Karpas-422 (cell line): Measurements from ENCODE around the gene MFAP2. TPM values are rescaled to one million over a fixed set of nuclear protein-coding genes. Genes with fewer than 3 reads are reported as not detected.
"Not testable (repeated sequence)": the region's sequence is repeated elsewhere in the genome, so short reads cannot be mapped to it uniquely, and the experiment has no call there.

Source experiments
- DNase-seq: peaks from one replicate; pipeline ENCODE4 v3.0.0-alpha.2; 2015
- H2AFZ ChIP-seq: fragments of 200-600 bp; sonication (generic); 2 replicates; pipeline ENCODE4 v1.6.1; 2014; ENCODE audit warnings: antibody characterized with exemption, low read length, mixed read lengths
- H3K27ac ChIP-seq: fragments of 200-600 bp; sonication (generic); 2 replicates; pipeline ENCODE4 v1.5.1; 2014; ENCODE audit warnings: mild to moderate bottlenecking, low read length, moderate library complexity
- H3K27me3 ChIP-seq: fragments of 200-600 bp; sonication (generic); 2 replicates; pipeline ENCODE4 v1.6.1; 2014; ENCODE audit warnings: low read length, mixed read lengths
- H3K36me3 ChIP-seq: fragments of 200-600 bp; sonication (generic); 2 replicates; pipeline ENCODE4 v1.6.1; 2014; ENCODE audit warnings: low read length, mixed read lengths; ENCODE audit not compliant: insufficient read depth
- H3K4me1 ChIP-seq: fragments of 200-600 bp; sonication (generic); 2 replicates; pipeline ENCODE4 v1.6.1; 2014; ENCODE audit warnings: mild to moderate bottlenecking, low read length, mixed read lengths
- H3K4me2 ChIP-seq: fragments of 200-600 bp; sonication (generic); 2 replicates; pipeline ENCODE4 v1.6.1; 2014; ENCODE audit warnings: low read length, low read depth, mild to moderate bottlenecking; ENCODE audit not compliant: poor library complexity, severe bottlenecking
- H3K4me3 ChIP-seq: fragments of 200-600 bp; sonication (generic); 2 replicates; pipeline ENCODE4 v1.5.1; 2014; ENCODE audit warnings: mild to moderate bottlenecking, antibody characterized with exemption, low read length, mixed read lengths
- H3K79me2 ChIP-seq: fragments of 200-600 bp; sonication (generic); 2 replicates; pipeline ENCODE4 v1.6.1; 2014; ENCODE audit warnings: mild to moderate bottlenecking, low read length, mixed read lengths
- H3K9ac ChIP-seq: fragments of 200-600 bp; sonication (generic); 2 replicates; pipeline ENCODE4 v1.6.0; 2014; ENCODE audit warnings: low read length
- H3K9me2 ChIP-seq: fragments of 200-600 bp; sonication (generic), shearing (Covaris generic); replicated peaks from 2 replicates; pipeline ENCODE4 v1.6.0; 2014; ENCODE audit warnings: mild to moderate bottlenecking, low read length, moderate library complexity; ENCODE audit not compliant: insufficient read depth
- H3K9me3 ChIP-seq: fragments of 300-700, 200-600 bp; sonication (generic); 2 replicates; pipeline ENCODE4 v1.6.1; 2014; ENCODE audit warnings: low read length, mixed read lengths
- H4K20me1 ChIP-seq: fragments of 200-600 bp; sonication (generic); 2 replicates; pipeline ENCODE4 v1.6.1; 2014; ENCODE audit warnings: mild to moderate bottlenecking, antibody characterized with exemption, low read length, low read depth; ENCODE audit not compliant: insufficient read depth
- total RNA-seq: library from RNA; depleted of rRNA; stranded (reverse); fragments of >200 nt; shearing (Covaris generic); gene quantifications from 2 replicates; pipeline ENCODE4 v1.2.3, GENCODE V29; 2014; ENCODE audit warnings: low replicate concordance

Gene MFAP2
- total RNA-seq, 1 experiment from 2014 or later, result not detected

GRCh38 chr1:16946185-16946584, 34.2 kb downstream of the MFAP2 start:
- DNase-seq, H3K9me3 ChIP-seq, H3K27ac ChIP-seq, H2AFZ ChIP-seq, H3K9ac ChIP-seq, H3K4me2 ChIP-seq, H3K27me3 ChIP-seq, H3K36me3 ChIP-seq, H3K4me3 ChIP-seq, H4K20me1 ChIP-seq, H3K4me1 ChIP-seq, H3K79me2 ChIP-seq, H3K9me2 ChIP-seq: not testable (repeated sequence)

- not testable (repeated sequence) for H3K4me1 ChIP-seq, H2AFZ ChIP-seq, H3K9me2 ChIP-seq, H3K4me2 ChIP-seq, H3K36me3 ChIP-seq, H3K9ac ChIP-seq, H3K27me3 ChIP-seq, H3K27ac ChIP-seq, DNase-seq, H3K79me2 ChIP-seq, H3K4me3 ChIP-seq, H4K20me1 ChIP-seq, H3K9me3 ChIP-seq
Observed at GRCh38 chr1:16945512-16945911, 34.9 kb downstream of the MFAP2 start.

GRCh38 chr1:16944038-16944437, 36.4 kb downstream of the MFAP2 start:
- no peak overlapping the region for H3K4me2 ChIP-seq
- DNase-seq, result no peak
- H4K20me1 ChIP-seq, result no peaks in the 10 kb centered on the region
- H3K36me3 ChIP-seq, result no peaks in the 10 kb centered on the region
- no peak overlapping the region for H3K4me3 ChIP-seq
- no peaks in the 10 kb centered on the region for H3K27me3 ChIP-seq
- peaks cover 5% of the 10 kb centered on the region for H3K4me1 ChIP-seq
- H2AFZ ChIP-seq, result no peak overlapping the region
- H3K27ac ChIP-seq, result no peak overlapping the region
- no peak overlapping the region for H3K9ac ChIP-seq
- no peaks in the 10 kb centered on the region for H3K9me3 ChIP-seq
- H3K9me2 ChIP-seq, result no peaks in the 10 kb centered on the region
- H3K79me2 ChIP-seq, result no peaks in the 10 kb centered on the region

- H3K4me1 ChIP-seq, H3K79me2 ChIP-seq, H3K36me3 ChIP-seq, H3K9me2 ChIP-seq, H3K9me3 ChIP-seq, H3K27ac ChIP-seq, DNase-seq, H4K20me1 ChIP-seq, H3K9ac ChIP-seq, H3K4me2 ChIP-seq, H3K27me3 ChIP-seq, H3K4me3 ChIP-seq, H2AFZ ChIP-seq: not testable (repeated sequence)
Observed at GRCh38 chr1:16939386-16940180, 40.8 kb downstream of the MFAP2 start.

GRCh38 chr1:16938351-16939321, 41.8 kb downstream of the MFAP2 start:
- Histone ChIP-seq H3K79me2 (no peaks in the 10 kb centered on the region), H3K9me2 (no peaks in the 10 kb centered on the region), H3K9me3 (no peaks in the 10 kb centered on the region), H3K9ac (no peak overlapping the region), H3K27me3 (no peaks in the 10 kb centered on the region), H3K4me3 (no peak overlapping the region), H3K27ac (no peak overlapping the region), H2AFZ (no peak overlapping the region), H3K4me1 (no peaks in the 10 kb centered on the region), H3K36me3 (no peaks in the 10 kb centered on the region), H4K20me1 (no peaks in the 10 kb centered on the region), H3K4me2 (no peak overlapping the region)
- DNase-seq, result no peak

GRCh38 chr1:16936580-16936979, 43.8 kb downstream of the MFAP2 start:
- H3K36me3 ChIP-seq, H3K9me3 ChIP-seq, H3K4me3 ChIP-seq, H3K27ac ChIP-seq, H3K4me1 ChIP-seq, H3K79me2 ChIP-seq, H3K4me2 ChIP-seq, H2AFZ ChIP-seq, H3K9me2 ChIP-seq, H3K27me3 ChIP-seq, H3K9ac ChIP-seq, DNase-seq, H4K20me1 ChIP-seq: not testable (repeated sequence)

- H3K4me2 ChIP-seq, H3K27me3 ChIP-seq, H3K4me1 ChIP-seq, H3K79me2 ChIP-seq, H3K9me3 ChIP-seq, H4K20me1 ChIP-seq, DNase-seq, H3K36me3 ChIP-seq, H3K9ac ChIP-seq, H2AFZ ChIP-seq, H3K4me3 ChIP-seq, H3K27ac ChIP-seq, H3K9me2 ChIP-seq: not testable (repeated sequence)
Observed at GRCh38 chr1:16933945-16934344, 46.5 kb downstream of the MFAP2 start.

- H3K9ac ChIP-seq, H3K4me3 ChIP-seq, H4K20me1 ChIP-seq, H2AFZ ChIP-seq, H3K4me2 ChIP-seq, H3K4me1 ChIP-seq, H3K36me3 ChIP-seq, H3K27me3 ChIP-seq, H3K79me2 ChIP-seq, H3K9me2 ChIP-seq, H3K9me3 ChIP-seq, DNase-seq, H3K27ac ChIP-seq: not testable (repeated sequence)
Observed at GRCh38 chr1:16931206-16931934, 49.0 kb downstream of the MFAP2 start.
